ENCODE measurements around the gene GRK2. TPM values are rescaled to one million over a fixed set of nuclear protein-coding genes. Genes with fewer than 3 reads are reported as not detected.

The GRK2 gene
- total RNA-seq, 1 experiment from 2014 or later = 69.8 TPM

DNA sequence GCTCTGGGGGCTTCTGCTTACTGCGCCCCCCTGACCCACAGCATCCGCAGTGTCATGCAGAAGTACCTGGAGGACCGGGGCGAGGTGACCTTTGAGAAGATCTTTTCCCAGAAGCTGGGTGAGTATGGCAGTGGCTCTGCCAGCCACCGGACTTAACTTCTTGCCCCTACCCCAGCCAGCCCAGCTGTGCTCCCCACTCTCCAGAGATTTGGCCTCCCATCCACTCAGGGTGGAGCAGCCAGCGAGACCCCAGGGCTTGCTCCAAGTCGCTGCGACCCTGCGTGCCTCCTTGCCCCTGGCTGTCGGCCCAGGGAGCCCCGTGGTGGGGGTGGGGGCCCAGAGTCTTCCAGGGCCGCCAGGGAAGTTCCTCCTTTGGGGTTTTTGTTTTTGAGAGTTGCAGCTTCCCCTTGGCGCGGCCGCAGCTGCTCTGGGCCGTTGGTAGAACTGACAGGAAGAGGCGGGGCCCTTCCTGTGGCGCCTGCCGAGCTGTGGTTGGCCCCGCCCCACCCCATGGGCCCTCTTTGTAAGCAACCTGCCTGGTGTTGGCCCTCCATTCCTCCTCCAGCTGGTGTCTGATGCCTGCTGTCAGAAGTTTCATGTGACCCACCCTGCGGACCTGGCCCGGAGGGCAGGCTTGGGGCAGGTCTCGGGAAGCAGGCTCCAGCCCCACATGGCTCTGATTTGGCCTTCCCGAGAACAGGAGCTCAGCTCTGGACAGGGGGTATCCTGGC lies 11.1 kb downstream of the GRK2 start:
- CTCF ChIA-PET = no interaction called here
- DNase-seq = no peak
- peaks cover 46% of the 10 kb centered on the region for H3K36me3 Mint-ChIP-seq (ENCODE audit: insufficient read depth, unreplicated experiment)
- TF ChIP-seq, protein P1, sequence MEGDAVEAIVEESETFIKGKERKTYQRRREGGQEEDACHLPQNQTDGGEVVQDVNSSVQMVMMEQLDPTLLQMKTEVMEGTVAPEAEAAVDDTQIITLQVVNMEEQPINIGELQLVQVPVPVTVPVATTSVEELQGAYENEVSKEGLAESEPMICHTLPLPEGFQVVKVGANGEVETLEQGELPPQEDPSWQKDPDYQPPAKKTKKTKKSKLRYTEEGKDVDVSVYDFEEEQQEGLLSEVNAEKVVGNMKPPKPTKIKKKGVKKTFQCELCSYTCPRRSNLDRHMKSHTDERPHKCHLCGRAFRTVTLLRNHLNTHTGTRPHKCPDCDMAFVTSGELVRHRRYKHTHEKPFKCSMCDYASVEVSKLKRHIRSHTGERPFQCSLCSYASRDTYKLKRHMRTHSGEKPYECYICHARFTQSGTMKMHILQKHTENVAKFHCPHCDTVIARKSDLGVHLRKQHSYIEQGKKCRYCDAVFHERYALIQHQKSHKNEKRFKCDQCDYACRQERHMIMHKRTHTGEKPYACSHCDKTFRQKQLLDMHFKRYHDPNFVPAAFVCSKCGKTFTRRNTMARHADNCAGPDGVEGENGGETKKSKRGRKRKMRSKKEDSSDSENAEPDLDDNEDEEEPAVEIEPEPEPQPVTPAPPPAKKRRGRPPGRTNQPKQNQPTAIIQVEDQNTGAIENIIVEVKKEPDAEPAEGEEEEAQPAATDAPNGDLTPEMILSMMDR (IDR thresholded peaks at IDR 0.05; ENCODE audit: unreplicated experiment) = no peak
- no peaks in the 10 kb centered on the region for H3K9me3 Mint-ChIP-seq (ENCODE audit: low read depth, unreplicated experiment)
- H3K4me3 Mint-ChIP-seq (ENCODE audit: low read depth, unreplicated experiment) = no peak overlapping the region
- no peaks in the 10 kb centered on the region for H3K27me3 Mint-ChIP-seq (ENCODE audit: unreplicated experiment)
- H3K27ac Mint-ChIP-seq (ENCODE audit: unreplicated experiment) = no peak overlapping the region
- no TSS peak for BruUV-seq (replicated peaks)
- no peaks in the 10 kb centered on the region for H3K4me1 Mint-ChIP-seq (ENCODE audit: low read depth, unreplicated experiment)
- intact Hi-C loops (cut with micrococcal nuclease; ENCODE audit: unreplicated experiment) = no loop called here

- no peaks in the 10 kb centered on the region for H3K9me3 Mint-ChIP-seq (ENCODE audit: low read depth, unreplicated experiment)
- intact Hi-C loops (cut with micrococcal nuclease; ENCODE audit: unreplicated experiment) = no loop called here
- no peaks in the 10 kb centered on the region for H3K4me1 Mint-ChIP-seq (ENCODE audit: low read depth, unreplicated experiment)
- TF ChIP-seq, protein P1 (IDR thresholded peaks at IDR 0.05; ENCODE audit: unreplicated experiment) = no peak
- CTCF ChIA-PET = no interaction called here
- H3K27me3 Mint-ChIP-seq (ENCODE audit: unreplicated experiment) = no peaks in the 10 kb centered on the region
- BruUV-seq (replicated peaks) = no TSS peak
- DNase-seq = no peak
- H3K36me3 Mint-ChIP-seq (ENCODE audit: insufficient read depth, unreplicated experiment) = peaks cover 54% of the 10 kb centered on the region
- H3K4me3 Mint-ChIP-seq (ENCODE audit: low read depth, unreplicated experiment) = no peak overlapping the region
- no peak overlapping the region for H3K27ac Mint-ChIP-seq (ENCODE audit: unreplicated experiment)
Observed at GRCh38 chr11:67278135-67278938, 12.1 kb downstream of the GRK2 start.

DNA sequence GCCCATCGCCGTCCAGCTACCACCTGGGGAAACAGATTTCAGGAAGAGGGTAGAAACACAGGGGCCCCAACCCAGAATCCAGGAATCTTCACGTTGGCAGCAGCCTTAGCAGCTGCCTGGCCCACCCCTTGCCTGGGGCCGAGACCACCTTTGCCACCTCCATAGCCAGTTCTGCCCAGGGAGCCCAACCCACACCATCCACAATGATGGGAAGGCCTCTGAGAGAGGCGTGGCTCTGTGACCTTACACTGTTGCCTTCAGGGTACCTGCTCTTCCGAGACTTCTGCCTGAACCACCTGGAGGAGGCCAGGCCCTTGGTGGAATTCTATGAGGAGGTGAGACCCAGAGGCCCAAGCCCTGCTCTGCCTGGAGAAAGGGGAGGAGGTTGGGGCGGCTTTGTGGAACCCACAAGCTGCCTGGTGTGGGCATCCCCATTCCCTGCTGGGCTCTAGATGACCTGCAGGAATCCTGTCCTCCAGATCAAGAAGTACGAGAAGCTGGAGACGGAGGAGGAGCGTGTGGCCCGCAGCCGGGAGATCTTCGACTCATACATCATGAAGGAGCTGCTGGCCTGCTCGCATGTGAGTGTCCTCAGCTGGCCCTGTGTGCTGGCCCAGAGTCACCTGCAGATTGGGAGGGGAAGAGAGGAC lies 12.8 kb downstream of the GRK2 start:
- no TSS peak for BruUV-seq (replicated peaks)
- CTCF ChIA-PET = no interaction called here

GRCh38 chr11:67279589-67280340 lies 13.5 kb downstream of the GRK2 start:
- Mint-ChIP-seq H3K9me3 (ENCODE audit: low read depth, unreplicated experiment) (no peaks in the 10 kb centered on the region), H3K27ac (ENCODE audit: unreplicated experiment) (no peak overlapping the region), H3K27me3 (ENCODE audit: unreplicated experiment) (no peaks in the 10 kb centered on the region), H3K4me1 (ENCODE audit: low read depth, unreplicated experiment) (no peaks in the 10 kb centered on the region), H3K4me3 (ENCODE audit: low read depth, unreplicated experiment) (no peak overlapping the region), H3K36me3 (ENCODE audit: insufficient read depth, unreplicated experiment) (peaks cover 54% of the 10 kb centered on the region)
- intact Hi-C loops (cut with micrococcal nuclease; ENCODE audit: unreplicated experiment) = no loop called here
- no peak for DNase-seq
- TF ChIP-seq, protein P1 (IDR thresholded peaks at IDR 0.05; ENCODE audit: unreplicated experiment) = no peak
- CTCF ChIA-PET = no interaction called here
- no TSS peak for BruUV-seq (replicated peaks)

More for the DNA sequence above, 12.8 kb downstream of the GRK2 start:
- peaks cover 54% of the 10 kb centered on the region for H3K36me3 Mint-ChIP-seq (ENCODE audit: insufficient read depth, unreplicated experiment)
- intact Hi-C loops (cut with micrococcal nuclease; ENCODE audit: unreplicated experiment) = no loop called here
- H3K27ac Mint-ChIP-seq (ENCODE audit: unreplicated experiment) = no peak overlapping the region
- H3K9me3 Mint-ChIP-seq (ENCODE audit: low read depth, unreplicated experiment) = no peaks in the 10 kb centered on the region
- DNase-seq = no peak
- H3K27me3 Mint-ChIP-seq (ENCODE audit: unreplicated experiment) = no peaks in the 10 kb centered on the region
- H3K4me1 Mint-ChIP-seq (ENCODE audit: low read depth, unreplicated experiment) = no peaks in the 10 kb centered on the region
- H3K4me3 Mint-ChIP-seq (ENCODE audit: low read depth, unreplicated experiment) = no peak overlapping the region
- TF ChIP-seq, protein P1 (IDR thresholded peaks at IDR 0.05; ENCODE audit: unreplicated experiment) = no peak

All from Calu3 (cell line).